ENCODE data around the gene GSAP. TPM values are rescaled to one million over a fixed set of nuclear protein-coding genes. Genes with fewer than 3 reads are reported as not detected.

The GSAP gene
- total RNA-seq, 1 donor from 2014 or later: 13.0 TPM

DNA sequence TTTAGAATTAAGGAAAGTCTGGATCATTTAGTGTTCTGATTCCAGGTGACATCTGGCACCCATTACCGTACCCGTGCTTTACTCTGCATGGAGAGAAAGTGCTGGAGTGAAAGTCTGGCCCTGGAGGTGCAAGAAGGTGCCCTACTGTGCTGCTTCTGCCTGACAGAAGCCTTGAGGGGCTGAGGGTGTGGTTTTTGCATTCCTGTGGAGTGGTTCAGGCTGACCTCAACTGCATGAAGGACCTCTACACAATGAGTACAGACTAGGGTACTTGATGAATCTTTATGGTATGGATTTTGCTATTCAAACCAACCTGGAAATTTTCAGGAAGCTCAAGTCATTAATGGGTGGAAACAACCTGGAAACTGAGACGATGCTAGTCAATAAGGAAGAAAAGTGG, 45.1 kb upstream of the GSAP start:
- TF ChIP-seq, protein P1, sequence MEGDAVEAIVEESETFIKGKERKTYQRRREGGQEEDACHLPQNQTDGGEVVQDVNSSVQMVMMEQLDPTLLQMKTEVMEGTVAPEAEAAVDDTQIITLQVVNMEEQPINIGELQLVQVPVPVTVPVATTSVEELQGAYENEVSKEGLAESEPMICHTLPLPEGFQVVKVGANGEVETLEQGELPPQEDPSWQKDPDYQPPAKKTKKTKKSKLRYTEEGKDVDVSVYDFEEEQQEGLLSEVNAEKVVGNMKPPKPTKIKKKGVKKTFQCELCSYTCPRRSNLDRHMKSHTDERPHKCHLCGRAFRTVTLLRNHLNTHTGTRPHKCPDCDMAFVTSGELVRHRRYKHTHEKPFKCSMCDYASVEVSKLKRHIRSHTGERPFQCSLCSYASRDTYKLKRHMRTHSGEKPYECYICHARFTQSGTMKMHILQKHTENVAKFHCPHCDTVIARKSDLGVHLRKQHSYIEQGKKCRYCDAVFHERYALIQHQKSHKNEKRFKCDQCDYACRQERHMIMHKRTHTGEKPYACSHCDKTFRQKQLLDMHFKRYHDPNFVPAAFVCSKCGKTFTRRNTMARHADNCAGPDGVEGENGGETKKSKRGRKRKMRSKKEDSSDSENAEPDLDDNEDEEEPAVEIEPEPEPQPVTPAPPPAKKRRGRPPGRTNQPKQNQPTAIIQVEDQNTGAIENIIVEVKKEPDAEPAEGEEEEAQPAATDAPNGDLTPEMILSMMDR (IDR thresholded peaks at IDR 0.05): no peak
- TF ChIP-seq POLR2AphosphoS5 (IDR thresholded peaks at IDR 0.05; ENCODE audit: insufficient read depth in 1 of 2, low read depth in 1 of 2): no peak
- no peak for TF ChIP-seq POLR2A (IDR thresholded peaks at IDR 0.05)
- Histone ChIP-seq H3K36me3 (no peaks in the 10 kb centered on the region), H3K27ac (no peak overlapping the region), H3K4me1 (no peaks in the 10 kb centered on the region), H3K4me3 (no peak overlapping the region), H3K9me3 (no peaks in the 10 kb centered on the region), H3K27me3 (no peaks in the 10 kb centered on the region)
- no peak for DNase-seq (ENCODE audit: extremely low spot score in 2 of 2)
- intact Hi-C loops (cut with DNase I): loop anchor here (10.0 kb wide), 1 partner anchor 64 kb away; no protein-coding TSS in a partner anchor

DNA sequence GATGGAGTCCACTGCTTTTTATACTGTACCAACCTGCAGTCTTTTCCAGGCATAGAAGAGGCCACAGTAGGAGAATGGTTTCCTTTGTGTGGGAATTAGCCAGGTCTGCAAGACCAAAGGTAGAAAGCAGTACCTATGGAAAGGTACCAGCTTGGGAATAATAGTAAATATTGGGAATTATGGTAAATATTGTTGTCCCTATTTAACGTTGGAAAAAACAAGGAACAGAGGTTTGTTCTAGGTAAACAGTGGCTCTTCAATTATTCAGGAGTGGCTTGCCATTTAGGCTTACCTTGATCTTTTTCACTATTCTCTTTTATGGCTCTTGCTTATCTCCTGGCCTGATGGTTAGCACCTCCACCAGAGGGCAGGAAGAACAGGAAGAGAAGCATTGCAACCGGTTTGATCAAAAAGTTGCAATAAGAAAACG, 43.9 kb upstream of the GSAP start:
- TF ChIP-seq POLR2AphosphoS5 (IDR thresholded peaks at IDR 0.05; ENCODE audit: insufficient read depth in 1 of 2, low read depth in 1 of 2): no peak
- Histone ChIP-seq H3K4me1 (no peaks in the 10 kb centered on the region), H3K36me3 (no peaks in the 10 kb centered on the region), H3K9me3 (no peaks in the 10 kb centered on the region), H3K27me3 (no peaks in the 10 kb centered on the region), H3K27ac (no peak overlapping the region), H3K4me3 (no peak overlapping the region)
- intact Hi-C loops (cut with DNase I): loop anchor here (10.0 kb wide), 1 partner anchor 65 kb away; no protein-coding TSS in a partner anchor
- no peak for DNase-seq (ENCODE audit: extremely low spot score in 2 of 2)

DNA sequence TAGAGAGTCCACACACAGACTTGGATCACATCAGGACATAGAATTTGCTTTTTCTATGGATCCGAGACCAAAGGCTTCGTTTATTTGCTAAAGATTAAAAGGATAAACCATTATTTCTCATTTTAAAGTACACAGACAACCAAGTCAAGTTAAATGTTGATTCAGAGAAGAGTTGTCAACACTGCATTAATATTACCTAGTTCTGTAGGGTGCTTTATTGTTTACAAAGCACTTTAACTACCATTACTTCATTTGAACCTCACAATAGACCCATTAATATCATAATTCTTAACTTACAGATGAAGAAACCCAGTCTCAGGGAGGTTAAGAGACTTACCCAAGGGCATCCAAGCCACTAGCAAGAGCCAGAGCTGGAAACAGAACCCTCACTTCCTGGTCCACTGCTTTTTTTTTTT, 43.2 kb upstream of the GSAP start:
- Histone ChIP-seq H3K4me3 (no peak overlapping the region), H3K9me3 (no peaks in the 10 kb centered on the region), H3K27ac (no peak overlapping the region), H3K36me3 (no peaks in the 10 kb centered on the region), H3K27me3 (no peaks in the 10 kb centered on the region), H3K4me1 (no peaks in the 10 kb centered on the region)
- TF ChIP-seq POLR2A (IDR thresholded peaks at IDR 0.05) (no peak), POLR2AphosphoS5 (IDR thresholded peaks at IDR 0.05; ENCODE audit: insufficient read depth in 1 of 2, low read depth in 1 of 2) (no peak)
- TF ChIP-seq, protein P1 (IDR thresholded peaks at IDR 0.05): no peak
- intact Hi-C loops (cut with DNase I): no loop called here
- no peak for DNase-seq (ENCODE audit: extremely low spot score in 2 of 2)

DNA sequence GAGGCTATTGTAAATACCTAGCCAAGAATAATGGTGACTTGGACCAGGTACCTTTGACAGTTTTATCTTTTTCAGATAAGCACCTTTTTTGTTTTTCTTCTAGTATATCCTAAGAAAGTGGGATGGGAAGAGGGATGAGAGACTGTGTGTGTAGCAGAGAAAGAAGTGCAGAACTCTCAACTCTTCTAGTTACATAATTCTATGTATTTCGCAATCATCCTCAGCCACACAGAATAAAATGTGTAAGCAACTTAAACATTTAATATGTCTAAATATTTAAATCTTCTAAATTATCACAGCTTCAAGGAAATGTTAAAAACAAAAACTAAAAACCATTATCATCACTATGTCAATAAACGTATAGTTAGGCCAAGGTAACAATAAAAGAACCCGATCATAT, 42.6 kb upstream of the GSAP start:
- intact Hi-C loops (cut with DNase I): no loop called here
- Histone ChIP-seq H3K4me1 (no peaks in the 10 kb centered on the region), H3K36me3 (no peaks in the 10 kb centered on the region), H3K27me3 (no peaks in the 10 kb centered on the region), H3K9me3 (no peaks in the 10 kb centered on the region), H3K4me3 (no peak overlapping the region), H3K27ac (no peak overlapping the region)
- DNase-seq (ENCODE audit: extremely low spot score in 2 of 2): no peak
- TF ChIP-seq POLR2A (IDR thresholded peaks at IDR 0.05): no peak

DNA sequence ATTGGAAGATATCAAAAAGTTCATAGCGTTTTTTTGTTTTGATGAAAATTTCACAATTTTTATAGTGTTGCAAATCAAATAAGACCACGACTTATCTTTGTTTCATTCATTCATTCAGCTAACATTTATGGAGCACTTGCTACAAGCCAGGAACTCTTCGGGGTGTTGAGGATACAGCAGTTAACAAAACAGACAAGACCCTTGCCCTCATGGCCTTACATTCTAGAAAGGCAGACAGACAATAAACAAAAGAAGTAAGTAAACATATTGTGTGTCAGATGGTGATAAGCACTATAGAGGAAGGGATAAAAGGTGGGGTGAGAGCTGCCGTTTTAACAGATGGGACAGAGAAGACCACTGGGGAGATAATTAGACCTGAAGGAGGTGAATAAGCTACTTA, 41.6 kb upstream of the GSAP start:
- H3K9me3 ChIP-seq: no peaks in the 10 kb centered on the region
- no peak overlapping the region for H3K4me3 ChIP-seq
- no peaks in the 10 kb centered on the region for H3K27me3 ChIP-seq
- H3K27ac ChIP-seq: no peak overlapping the region
- no peak for DNase-seq (ENCODE audit: extremely low spot score in 2 of 2)
- intact Hi-C loops (cut with DNase I): no loop called here
- TF ChIP-seq POLR2A (IDR thresholded peaks at IDR 0.05) (no peak), POLR2AphosphoS5 (IDR thresholded peaks at IDR 0.05; ENCODE audit: insufficient read depth in 1 of 2, low read depth in 1 of 2) (no peak)
- TF ChIP-seq, protein P1 (IDR thresholded peaks at IDR 0.05): no peak
- no peaks in the 10 kb centered on the region for H3K4me1 ChIP-seq
- no peaks in the 10 kb centered on the region for H3K36me3 ChIP-seq

DNA sequence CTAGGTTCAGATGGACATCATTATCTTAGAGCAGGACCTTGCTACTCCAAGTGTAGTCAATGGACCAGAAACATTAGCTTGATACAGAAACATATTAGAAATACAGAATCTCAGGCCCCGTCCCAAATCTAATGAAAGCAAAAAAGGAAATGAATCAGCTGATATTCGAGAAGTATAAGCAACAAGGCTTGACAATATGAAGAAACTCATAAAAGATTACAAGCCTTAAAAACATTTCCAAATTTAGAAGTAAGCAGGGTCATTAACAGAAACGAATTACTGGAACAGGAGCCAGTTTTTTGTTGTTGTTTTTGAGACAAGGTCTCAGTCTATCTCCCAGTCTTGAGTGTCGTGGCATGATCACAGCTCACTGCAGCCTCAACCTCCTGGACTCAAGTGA, 40.5 kb upstream of the GSAP start:
- Histone ChIP-seq H3K4me1 (no peaks in the 10 kb centered on the region), H3K36me3 (no peaks in the 10 kb centered on the region), H3K27ac (no peak overlapping the region), H3K4me3 (no peak overlapping the region), H3K9me3 (no peaks in the 10 kb centered on the region), H3K27me3 (no peaks in the 10 kb centered on the region)
- DNase-seq (ENCODE audit: extremely low spot score in 2 of 2): no peak
- TF ChIP-seq POLR2AphosphoS5 (IDR thresholded peaks at IDR 0.05; ENCODE audit: insufficient read depth in 1 of 2, low read depth in 1 of 2): no peak
- TF ChIP-seq, protein P1 (IDR thresholded peaks at IDR 0.05): no peak
- no peak for TF ChIP-seq POLR2A (IDR thresholded peaks at IDR 0.05)
- intact Hi-C loops (cut with DNase I): no loop called here
